ENCODE measurements around the gene SEMA3F.

DNA sequence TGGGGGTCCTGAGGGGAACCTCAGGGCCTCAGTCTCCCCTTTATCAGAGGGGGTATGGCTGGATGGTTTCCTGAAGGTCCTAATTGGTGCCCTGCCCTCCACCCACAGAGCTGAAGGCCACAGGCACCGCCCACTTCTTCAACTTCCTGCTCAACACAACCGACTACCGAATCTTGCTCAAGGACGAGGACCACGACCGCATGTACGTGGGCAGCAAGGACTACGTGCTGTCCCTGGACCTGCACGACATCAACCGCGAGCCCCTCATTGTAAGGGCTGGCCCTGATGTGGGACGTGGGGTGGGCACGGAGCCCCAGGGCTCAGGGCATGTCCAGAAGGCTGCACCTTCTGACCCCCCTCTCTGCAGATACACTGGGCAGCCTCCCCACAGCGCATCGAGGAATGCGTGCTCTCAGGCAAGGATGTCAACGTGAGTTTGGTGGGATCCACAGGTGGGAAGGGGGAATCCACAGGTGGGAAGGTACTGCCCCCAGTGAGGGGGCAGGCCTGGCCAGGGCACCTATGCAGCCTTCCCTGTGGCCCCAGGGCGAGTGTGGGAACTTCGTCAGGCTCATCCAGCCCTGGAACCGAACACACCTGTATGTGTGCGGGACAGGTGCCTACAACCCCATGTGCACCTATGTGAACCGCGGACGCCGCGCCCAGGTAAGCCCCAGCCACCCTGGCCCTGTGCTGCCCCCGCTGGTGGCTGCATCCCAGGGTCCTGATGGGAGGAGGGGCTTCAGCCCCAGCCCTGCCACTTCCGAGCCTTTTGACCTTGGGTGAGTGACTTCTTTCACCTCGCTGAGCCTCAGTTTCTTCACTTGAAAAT is 18.8 kb downstream of the SEMA3F start:
- TF ChIP-seq POLR2AphosphoS5 (IDR thresholded peaks at IDR 0.05; ENCODE audit: borderline replicate concordance, low read depth, low read length) (no peak), EZH2 (IDR thresholded peaks at IDR 0.05) (no peak)

Data from SK-N-MC (cell line).